Smooth muscle cell (in vitro differentiated cells): ENCODE results near the gene CYP2S1. TPM values are rescaled to one million over a fixed set of nuclear protein-coding genes. Genes with fewer than 3 reads are reported as not detected.

ENCODE experiments used
- DNase-seq: peaks from one replicate; lab custom pipeline; 2025; ENCODE audit not compliant: unreplicated experiment; lab: John Stamatoyannopoulos, UW
- H2AFZ ChIP-seq: fragments of 200-600 bp; sonication (generic); 2 replicates; pipeline ENCODE4 v1.6.0; 2016; ENCODE audit warnings: antibody characterized with exemption, low read depth, mild to moderate bottlenecking
- H3F3A ChIP-seq: fragments of 200-600 bp; sonication (generic); 2 replicates; pipeline ENCODE4 v1.6.0; 2017; ENCODE audit warnings: antibody characterized with exemption, low read depth
- H3K27ac ChIP-seq: fragments of 200-600 bp; sonication (generic); 2 replicates; pipeline ENCODE4 v1.5.1; 2016; ENCODE audit warnings: low read depth, mild to moderate bottlenecking
- H3K27me3 ChIP-seq: fragments of 200-600 bp; sonication (generic); 2 replicates; pipeline ENCODE4 v1.6.1; 2016; ENCODE audit warnings: low read depth, mild to moderate bottlenecking
- H3K36me3 ChIP-seq: fragments of 200-600 bp; sonication (generic); 2 replicates; pipeline ENCODE4 v1.5.1; 2016; ENCODE audit warnings: low read depth
- H3K4me1 ChIP-seq: fragments of 200-600 bp; sonication (generic); 2 replicates; pipeline ENCODE4 v1.5.1; 2016; ENCODE audit warnings: low read depth
- H3K4me2 ChIP-seq: fragments of 200-600 bp; sonication (generic); 2 replicates; pipeline ENCODE4 v1.6.0; 2016; ENCODE audit warnings: mild to moderate bottlenecking
- H3K4me3 ChIP-seq: fragments of 200-600 bp; sonication (generic); 2 replicates; pipeline ENCODE4 v1.5.1; 2016; ENCODE audit warnings: mild to moderate bottlenecking
- H3K79me2 ChIP-seq: fragments of 200-600 bp; sonication (generic); 2 replicates; pipeline ENCODE4 v1.6.0; 2016; ENCODE audit warnings: low read depth, mild to moderate bottlenecking
- H3K9ac ChIP-seq: fragments of 200-600 bp; sonication (generic); 2 replicates; pipeline ENCODE4 v1.6.0; 2016; ENCODE audit warnings: low read depth
- H3K9me3 ChIP-seq: fragments of 200-600 bp; sonication (generic); replicated peaks from 2 replicates; pipeline ENCODE4 v1.5.1; 2016; ENCODE audit warnings: low read depth
- H4K20me1 ChIP-seq: fragments of 200-600 bp; sonication (generic); 2 replicates; pipeline ENCODE4 v1.6.0; 2016; ENCODE audit warnings: low read depth
- CTCF ChIP-seq: fragments of 200-600 bp; sonication (generic); IDR thresholded peaks from 2 replicates; pipeline ENCODE4 v1.5.1; 2017; ENCODE audit warnings: borderline replicate concordance, mild to moderate bottlenecking, antibody characterized with exemption; ENCODE audit not compliant: insufficient read depth, poor library complexity, severe bottlenecking
- WGBS: methylation state at CpG from one replicate; pipeline ENCODE4 v1.1.7; 2016; ENCODE audit warnings: low lambda C conversion rate; 5-methylcytosine and 5-hydroxymethylcytosine counted together
- polyA plus RNA-seq: library from polyadenylated mRNA; unstranded; fragments of >200 nt; fragmentation: Nextera tagmentation; extraction: Ambion mirVana; gene quantifications from 2 replicates; pipeline ENCODE4 v1.2.1, GENCODE V29; 2016
- total RNA-seq: library from RNA; depleted of rRNA; stranded (reverse); fragments of >200 nt; gene quantifications from 2 replicates; pipeline ENCODE4 v1.2.3, GENCODE V29; 2014

The CYP2S1 gene
- total and polyA plus RNA-seq, 2 experiments from 2014 or later: 0.18 to 1.8 TPM

GRCh38 chr19:41217741-41218140 is 24.7 kb downstream of the CYP2S1 start:
- Histone ChIP-seq H3K9ac (peak overlapping the region; percentile 95), H3F3A (peaks cover 7% of the 10 kb centered on the region), H2AFZ (no peak overlapping the region), H3K27me3 (no peaks in the 10 kb centered on the region), H3K4me3 (no peak overlapping the region), H3K27ac (no peak overlapping the region), H3K79me2 (peaks cover 7% of the 10 kb centered on the region), H3K36me3 (no peaks in the 10 kb centered on the region), H3K9me3 (no peaks in the 10 kb centered on the region), H3K4me2 (no peak overlapping the region), H4K20me1 (no peaks in the 10 kb centered on the region), H3K4me1 (peaks cover 6% of the 10 kb centered on the region)
- DNase-seq: no peak
- no peak for TF ChIP-seq CTCF
- 77% methylated on average over 7 of the region's 7 CpGs for WGBS

GRCh38 chr19:41218249-41218614 is 25.2 kb downstream of the CYP2S1 start:
- no peak overlapping the region for H2AFZ ChIP-seq
- peak overlapping the region; percentile 94 for H3K4me2 ChIP-seq
- peak overlapping the region; percentile 92 for H3K27ac ChIP-seq
- no peak for TF ChIP-seq CTCF
- H3K4me3 ChIP-seq: peak overlapping the region; percentile 75
- peak overlapping the region; percentile 95 for H3K9ac ChIP-seq
- peaks cover 9% of the 10 kb centered on the region for H3K4me1 ChIP-seq
- WGBS: 74% methylated on average over 7 of the region's 7 CpGs
- H4K20me1 ChIP-seq: no peaks in the 10 kb centered on the region
- no peaks in the 10 kb centered on the region for H3K36me3 ChIP-seq
- peaks cover 7% of the 10 kb centered on the region for H3K79me2 ChIP-seq
- DNase-seq: no peak
- H3F3A ChIP-seq: peaks cover 7% of the 10 kb centered on the region
- H3K27me3 ChIP-seq: no peaks in the 10 kb centered on the region
- no peaks in the 10 kb centered on the region for H3K9me3 ChIP-seq

- no peaks in the 10 kb centered on the region for H3K9me3 ChIP-seq
- peaks cover 12% of the 10 kb centered on the region for H3K4me1 ChIP-seq
- H3K9ac ChIP-seq: peak within 1 kb of the TSS; percentile 95
- H3K4me3 ChIP-seq: peak within 1 kb of the TSS; percentile 75
- H4K20me1 ChIP-seq: no peaks in the 10 kb centered on the region
- H3K79me2 ChIP-seq: peaks cover 7% of the 10 kb centered on the region
- H3K27ac ChIP-seq: peak within 1 kb of the TSS; percentile 92
- H3K36me3 ChIP-seq: no peaks in the 10 kb centered on the region
- peak; percentile 83 for DNase-seq
- no peak for TF ChIP-seq CTCF
- H3K4me2 ChIP-seq: peak within 1 kb of the TSS; percentile 94
- under 1% methylated on average over 15 of the region's 32 CpGs for WGBS
- H3F3A ChIP-seq: peaks cover 10% of the 10 kb centered on the region
- no peaks in the 10 kb centered on the region for H3K27me3 ChIP-seq
- no peak within 1 kb of the TSS for H2AFZ ChIP-seq
Observed at GRCh38 chr19:41218615-41219507, 25.8 kb downstream of the CYP2S1 start, which contains the start of gene AXL. AXL (plus strand) TSS chr19:41219223; CDS start chr19:41219393, 170 bp downstream.
